Kidney (tissue), 14 donors: Measurements from ENCODE around the gene ANKRD34C. TPM values are rescaled to one million over a fixed set of nuclear protein-coding genes. Genes with fewer than 3 reads are reported as not detected.
"Not testable (repeated sequence)": the region's sequence is repeated elsewhere in the genome, so short reads cannot be mapped to it uniquely, and the experiment has no call there.

Experiments used
- DNase-seq, 5 donors: peaks; one replicate each; pipeline ENCODE4 v3.0.0-alpha.2; 2013 to 2020
- FAIRE-seq: peaks from 2 replicates; lab custom pipeline; 2012; peaks lifted over from hg19 to GRCh38; lab: Jason Lieb, UNC
- H3K27ac ChIP-seq, 2 donors: one replicate each; pipeline ENCODE4 v1.7.0; 2013; ENCODE audit warnings: low read depth in 2 of 2, low read length in 2 of 2, inconsistent platforms in 1 of 2
- H3K27me3 ChIP-seq: one replicate; pipeline ENCODE4 v1.7.1; 2013; ENCODE audit warnings: low read length, inconsistent platforms; ENCODE audit not compliant: control insufficient read depth, insufficient read depth
- H3K36me3 ChIP-seq, 3 donors: one replicate each; pipeline versions ENCODE4 v1.7.0 to v1.7.1; 2013; ENCODE audit warnings: low read length in 3 of 3, control low read depth in 1 of 3, inconsistent platforms in 1 of 3; ENCODE audit not compliant: insufficient read depth in 3 of 3, control insufficient read depth in 2 of 3
- H3K4me1 ChIP-seq, 3 donors: one replicate each; pipeline versions ENCODE4 v1.7.0 to v1.7.1; 2013; ENCODE audit warnings: low read length in 3 of 3, inconsistent platforms in 1 of 3, low read depth in 1 of 3; ENCODE audit not compliant: control insufficient read depth in 2 of 3, insufficient read depth in 2 of 3
- H3K4me3 ChIP-seq, 3 donors: one replicate each; pipeline versions ENCODE4 v1.7.0 to v1.8.1; 2013; ENCODE audit warnings: low read length in 3 of 3, control low read depth in 1 of 3, inconsistent platforms in 1 of 3
- H3K9ac ChIP-seq, 3 donors: one replicate each; pipeline versions ENCODE4 v1.7.0 to v1.7.1; 2013; ENCODE audit warnings: low read length in 3 of 3, control low read depth in 1 of 3, inconsistent platforms in 1 of 3
- H3K9me3 ChIP-seq, 3 donors: one replicate each; pipeline versions ENCODE4 v1.7.0 to v1.7.1; 2013; ENCODE audit warnings: low read length in 3 of 3, control low read depth in 1 of 3, inconsistent platforms in 1 of 3; ENCODE audit not compliant: control insufficient read depth in 2 of 3, insufficient read depth in 1 of 3
- intact Hi-C: fragments of 100-400 bp; cut with DNase I; formaldehyde crosslinking; loops from one replicate; pipeline ENCODE4 v1.11.1; 2022
- polyA plus RNA-seq: library from polyadenylated mRNA; stranded (reverse); fragments of 350-450 nt; fragmentation: Illumina TruSeq; extraction: RNeasy Lipid Tissue Mini Kit (QIAGEN cat#74804); gene quantifications from one replicate; pipeline ENCODE4 v1.2.3, GENCODE V29; 2014; ENCODE audit warnings: low read depth, low replicate concordance; ENCODE audit not compliant: insufficient read depth
- total RNA-seq: library from RNA; stranded (reverse); fragmentation: NEBNext Ultra II Directional; extraction: Animal tissue kit (Norgen Biotek cat#: 25700); gene quantifications from one replicate; pipeline ENCODE4 v1.2.1, GENCODE V29; 2021
- TF ChIP-seq, protein P1 (sequence below): IDR thresholded peaks from 3 replicates; pipeline ENCODE4 v1.5.1; 2012; ENCODE audit warnings: mild to moderate bottlenecking, moderate library complexity, borderline replicate concordance; ENCODE audit not compliant: insufficient read depth; ENCODE audit errors: extremely low read depth
- donor health status: control.
- donor health status: control.
- donor health status: control.
- donor health status: control.
- donor health status: control.
- donor health status: DM: yes; HTN: yes; CAD: no.
- donor health status: Normal renal cell carcinoma (clear cell type).

ANKRD34C gene
- total and polyA plus RNA-seq, 2 donors from 2014 or later = 0.11 TPM; not detected in 1

DNA sequence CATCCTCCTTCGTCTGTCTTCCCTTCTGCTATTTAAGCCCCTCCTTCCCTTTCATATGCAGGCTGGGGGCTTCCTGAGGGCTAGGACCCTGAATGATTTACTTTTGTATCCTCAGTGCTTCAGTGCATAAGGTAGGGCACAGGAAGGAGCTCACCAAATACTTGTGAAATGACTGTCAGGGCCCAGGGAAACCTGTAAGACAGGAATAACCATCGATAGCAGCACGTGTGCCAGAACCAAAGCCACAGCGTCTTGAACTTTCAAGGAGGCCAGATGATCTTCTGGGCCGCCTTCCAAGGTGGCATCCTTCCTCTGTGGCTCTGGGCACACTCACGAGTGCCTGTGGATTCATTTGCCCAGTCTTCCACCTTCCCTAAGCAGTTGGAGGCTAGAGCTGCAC lies 32.3 kb downstream of the ANKRD34C start:
- no peak overlapping the region for H3K4me3 ChIP-seq
- H3K27ac ChIP-seq = no peak overlapping the region
- DNase-seq (no peak), FAIRE-seq (no peak)
- TF ChIP-seq, protein P1, sequence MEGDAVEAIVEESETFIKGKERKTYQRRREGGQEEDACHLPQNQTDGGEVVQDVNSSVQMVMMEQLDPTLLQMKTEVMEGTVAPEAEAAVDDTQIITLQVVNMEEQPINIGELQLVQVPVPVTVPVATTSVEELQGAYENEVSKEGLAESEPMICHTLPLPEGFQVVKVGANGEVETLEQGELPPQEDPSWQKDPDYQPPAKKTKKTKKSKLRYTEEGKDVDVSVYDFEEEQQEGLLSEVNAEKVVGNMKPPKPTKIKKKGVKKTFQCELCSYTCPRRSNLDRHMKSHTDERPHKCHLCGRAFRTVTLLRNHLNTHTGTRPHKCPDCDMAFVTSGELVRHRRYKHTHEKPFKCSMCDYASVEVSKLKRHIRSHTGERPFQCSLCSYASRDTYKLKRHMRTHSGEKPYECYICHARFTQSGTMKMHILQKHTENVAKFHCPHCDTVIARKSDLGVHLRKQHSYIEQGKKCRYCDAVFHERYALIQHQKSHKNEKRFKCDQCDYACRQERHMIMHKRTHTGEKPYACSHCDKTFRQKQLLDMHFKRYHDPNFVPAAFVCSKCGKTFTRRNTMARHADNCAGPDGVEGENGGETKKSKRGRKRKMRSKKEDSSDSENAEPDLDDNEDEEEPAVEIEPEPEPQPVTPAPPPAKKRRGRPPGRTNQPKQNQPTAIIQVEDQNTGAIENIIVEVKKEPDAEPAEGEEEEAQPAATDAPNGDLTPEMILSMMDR = no peak
- intact Hi-C loops = no loop called here
- H3K4me1 ChIP-seq = peaks cover 0 to 9% (median 0%) of the 10 kb centered on the region in 3 donors
- H3K9ac ChIP-seq = no peak overlapping the region
- H3K36me3 ChIP-seq = peaks cover 13 to 16% (median 15%) of the 10 kb centered on the region in 3 donors
- H3K27me3 ChIP-seq = no peaks in the 10 kb centered on the region
- no peaks in the 10 kb centered on the region for H3K9me3 ChIP-seq

DNA sequence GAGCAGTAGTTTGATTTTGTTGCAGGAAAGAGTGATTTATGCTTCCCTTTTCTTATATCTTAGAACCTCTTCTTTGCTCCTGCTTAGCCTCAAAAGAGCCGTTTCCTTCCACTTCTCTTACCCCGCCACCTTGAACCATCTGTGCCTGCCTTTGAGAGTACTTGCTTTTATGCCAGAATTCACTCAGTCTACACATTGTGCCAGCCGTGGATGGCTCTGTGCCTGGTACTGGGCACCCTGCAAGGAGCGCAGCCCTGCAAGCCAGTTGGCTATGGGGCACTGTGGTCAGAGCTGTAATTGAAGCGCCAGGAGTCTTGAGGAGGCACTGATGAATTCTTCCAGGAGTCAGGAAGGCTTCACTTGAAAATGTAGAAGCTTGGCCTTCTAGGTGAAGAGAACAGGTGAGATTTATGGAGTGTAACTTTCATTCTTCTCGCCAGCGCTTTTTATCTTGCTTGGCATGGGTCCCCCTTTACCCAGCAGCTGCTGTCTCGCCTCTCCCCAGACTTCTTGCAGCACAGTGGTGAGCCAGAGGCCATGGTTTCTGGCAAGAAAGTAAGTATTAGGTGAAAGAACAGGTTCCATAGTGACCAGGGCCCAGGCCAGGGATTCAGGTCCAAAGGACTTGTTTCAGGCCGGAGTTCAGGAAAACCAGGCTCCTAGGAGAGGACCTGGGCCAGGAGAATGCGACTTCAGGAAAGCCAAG lies 33.3 kb downstream of the ANKRD34C start:
- Histone ChIP-seq H3K9ac (no peak overlapping the region), H3K4me3 (no peak overlapping the region), H3K9me3 (no peaks in the 10 kb centered on the region), H3K27me3 (no peaks in the 10 kb centered on the region), H3K4me1 (peaks cover 0 to 9% (median 0%) of the 10 kb centered on the region in 3 donors), H3K27ac (no peak overlapping the region), H3K36me3 (peaks cover 13 to 16% (median 15%) of the 10 kb centered on the region in 3 donors)
- DNase-seq (no peak), FAIRE-seq (no peak)
- TF ChIP-seq, protein P1 = no peak
- intact Hi-C loops = no loop called here

DNA sequence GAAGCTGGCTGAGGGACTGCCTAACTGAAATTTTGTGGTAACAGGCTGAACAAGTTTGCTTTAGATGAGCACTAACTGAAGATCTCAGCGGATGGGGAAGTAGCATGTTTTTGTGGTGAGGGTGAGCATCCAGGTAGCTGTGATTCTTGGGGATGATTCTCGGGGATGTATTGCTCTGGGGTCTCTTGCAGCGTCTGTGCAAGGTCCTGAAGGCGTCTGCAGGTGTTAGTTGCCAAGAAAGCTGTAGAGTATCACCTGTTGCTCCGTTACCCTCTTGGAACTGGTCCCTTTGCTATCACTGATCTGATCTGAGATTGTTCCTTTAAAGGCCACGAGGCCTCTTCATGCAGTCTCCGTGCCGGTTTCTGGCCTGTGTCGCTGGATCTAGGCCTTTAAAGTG lies 34.3 kb downstream of the ANKRD34C start:
- Histone ChIP-seq H3K9me3 (no peaks in the 10 kb centered on the region), H3K36me3 (peaks cover 14 to 17% (median 16%) of the 10 kb centered on the region in 3 donors), H3K27ac (no peak overlapping the region), H3K9ac (no peak overlapping the region), H3K4me3 (no peak overlapping the region), H3K4me1 (peaks cover 0 to 6% (median 0%) of the 10 kb centered on the region in 3 donors), H3K27me3 (no peaks in the 10 kb centered on the region)
- no peak for DNase-seq
- FAIRE-seq = no peak
- intact Hi-C loops = no loop called here
- TF ChIP-seq, protein P1 = no peak

DNA sequence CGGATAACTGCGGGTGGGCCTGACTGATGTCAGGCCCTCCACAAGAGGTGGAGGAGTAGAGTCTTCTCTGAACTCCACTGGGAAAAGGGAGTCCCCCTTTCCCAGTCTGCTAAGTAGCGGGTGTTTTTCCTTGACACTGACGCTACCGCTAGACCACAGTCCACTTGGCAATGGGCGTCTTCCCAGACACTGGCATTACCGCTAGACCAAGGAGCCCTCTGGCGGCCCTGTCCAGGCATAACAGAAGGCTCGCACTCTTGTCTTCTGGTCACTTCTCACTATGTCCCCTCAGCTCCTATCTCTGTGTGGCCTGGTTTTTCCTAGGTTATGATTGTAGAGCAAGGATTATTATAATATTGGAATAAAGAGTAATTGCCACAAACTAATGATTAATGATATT lies 37.5 kb downstream of the ANKRD34C start:
- H3K27me3 ChIP-seq, H3K4me3 ChIP-seq, H3K9me3 ChIP-seq, H3K9ac ChIP-seq, intact Hi-C loops, FAIRE-seq, H3K27ac ChIP-seq, H3K4me1 ChIP-seq, DNase-seq: not testable (repeated sequence)
- H3K36me3 ChIP-seq = peaks cover 8 to 21% (median 12%) of the 10 kb centered on the region in 3 donors
